ENCODE data around the gene DNAJB2.
"Not testable (repeated sequence)": the region's sequence is repeated elsewhere in the genome, so short reads cannot be mapped to it uniquely, and the experiment has no call there.

The DNAJB2 gene

GRCh38 chr2:219285373-219285735 lies 6.2 kb downstream of the DNAJB2 start:
- DNase-seq = no peak
- H3K4me3 Mint-ChIP-seq = no peak overlapping the region
- H3K27me3 Mint-ChIP-seq = no peaks in the 10 kb centered on the region
- H3K27ac Mint-ChIP-seq = no peak overlapping the region
- no peaks in the 10 kb centered on the region for H3K9me3 Mint-ChIP-seq
- no peak for ATAC-seq (replicated peaks)
- H3K4me1 Mint-ChIP-seq = peaks cover 22 to 48% of the 10 kb centered on the region in 2 donors
- H3K36me3 Mint-ChIP-seq = peaks cover 27 to 44% of the 10 kb centered on the region in 2 donors

DNA sequence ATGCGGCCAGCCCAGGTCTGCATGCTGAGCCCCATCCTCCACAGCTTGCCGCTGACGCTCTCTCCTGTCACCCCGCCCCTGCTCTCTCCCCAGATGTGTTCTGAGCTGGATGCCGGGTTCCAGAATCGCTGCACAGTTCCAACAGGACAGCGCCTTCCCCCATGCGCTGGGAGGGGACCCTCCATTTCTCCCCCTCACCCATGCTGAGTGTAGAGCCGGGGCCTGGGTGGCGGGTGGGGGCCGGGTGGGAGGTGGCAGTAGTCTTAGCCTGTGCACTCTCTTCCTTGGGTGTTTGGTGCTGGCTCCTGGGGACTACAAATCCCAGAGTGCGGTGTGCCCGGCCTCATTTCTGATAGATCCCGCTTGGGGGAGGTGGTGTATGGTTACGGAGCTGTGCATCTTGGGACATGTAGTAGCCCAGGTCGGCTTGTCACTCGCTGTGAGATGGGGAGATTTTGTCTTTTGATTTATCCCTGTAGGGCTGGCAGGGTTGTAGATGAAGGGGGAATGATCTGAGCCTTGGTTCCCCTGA lies 6.8 kb downstream of the DNAJB2 start:
- H3K27me3 Mint-ChIP-seq = no peaks in the 10 kb centered on the region
- peaks cover 16 to 42% of the 10 kb centered on the region in 2 donors for H3K4me1 Mint-ChIP-seq
- DNase-seq (no peak), ATAC-seq (replicated peaks) (no peak)
- H3K9me3 Mint-ChIP-seq = no peaks in the 10 kb centered on the region
- peaks cover 21 to 38% of the 10 kb centered on the region in 2 donors for H3K36me3 Mint-ChIP-seq
- H3K27ac Mint-ChIP-seq = peak overlapping the region; percentile 47
- no peak overlapping the region for H3K4me3 Mint-ChIP-seq

DNA sequence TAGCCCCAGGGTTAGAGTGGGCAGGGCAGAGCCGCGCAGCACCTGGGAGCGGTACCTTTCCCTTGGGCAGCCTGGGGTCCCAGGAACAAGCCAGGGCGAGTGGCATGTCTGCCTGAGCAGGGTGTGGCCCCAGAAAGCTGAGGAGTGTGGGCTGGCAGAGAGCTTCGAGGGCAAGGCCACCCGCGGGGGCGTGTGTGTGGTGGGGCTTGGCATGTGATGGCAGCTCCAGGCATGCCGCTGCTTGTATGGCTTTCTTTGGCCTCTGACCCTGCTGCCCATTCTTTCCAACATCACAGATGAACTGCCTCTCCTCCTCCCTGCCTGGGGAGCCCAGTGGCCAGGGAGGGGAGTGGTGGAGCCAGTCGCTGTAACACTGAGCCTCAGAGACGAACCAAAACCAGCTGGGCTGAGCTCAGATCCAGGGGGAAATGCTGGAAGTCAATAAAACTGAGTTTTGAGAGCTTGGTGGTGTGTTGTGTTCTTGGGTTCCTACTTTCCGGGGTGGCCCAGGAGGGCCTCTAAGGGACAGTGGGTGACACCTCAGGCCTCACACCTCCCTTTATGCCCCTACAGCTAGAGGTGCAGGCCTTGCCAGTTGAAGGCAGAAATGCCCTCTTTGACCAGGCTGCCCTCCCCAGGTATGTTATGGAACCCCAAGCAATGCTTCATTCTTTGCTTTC lies 7.4 kb downstream of the DNAJB2 start:
- peaks cover 17 to 32% of the 10 kb centered on the region in 2 donors for H3K36me3 Mint-ChIP-seq

GRCh38 chr2:219287116-219287440 lies 7.9 kb downstream of the DNAJB2 start:
- DNase-seq; ATAC-seq (replicated peaks); H3K27me3 Mint-ChIP-seq; H3K4me3 Mint-ChIP-seq; H3K9me3 Mint-ChIP-seq; H3K27ac Mint-ChIP-seq: not testable (repeated sequence)
- Mint-ChIP-seq H3K36me3 (peaks cover 17 to 31% of the 10 kb centered on the region in 2 donors), H3K4me1 (peaks cover 11 to 32% of the 10 kb centered on the region in 2 donors)

More for the DNA sequence above, 7.4 kb downstream of the DNAJB2 start:
- Mint-ChIP-seq H3K27ac (peak overlapping the region; percentile 47), H3K4me3 (no peak overlapping the region), H3K4me1 (peaks cover 11 to 36% of the 10 kb centered on the region in 2 donors), H3K9me3 (no peaks in the 10 kb centered on the region), H3K27me3 (no peaks in the 10 kb centered on the region)
- no peak for DNase-seq
- no peak for ATAC-seq (replicated peaks)

GRCh38 chr2:219287580-219288265 lies 8.6 kb downstream of the DNAJB2 start:
- ATAC-seq (replicated peaks) = peak; percentile 22 to 26

GRCh38 chr2:219289195-219289536 lies 10.0 kb downstream of the DNAJB2 start:
- H3K4me3 Mint-ChIP-seq = no peak overlapping the region

More at GRCh38 chr2:219287580-219288265, 8.6 kb downstream of the DNAJB2 start:
- H3K27ac Mint-ChIP-seq = peak overlapping the region; percentile 54
- no peak for DNase-seq
- H3K4me3 Mint-ChIP-seq = no peak overlapping the region
- H3K27me3 Mint-ChIP-seq = no peaks in the 10 kb centered on the region
- peaks cover 10 to 30% of the 10 kb centered on the region in 2 donors for H3K4me1 Mint-ChIP-seq
- no peaks in the 10 kb centered on the region for H3K9me3 Mint-ChIP-seq
- H3K36me3 Mint-ChIP-seq = peaks cover 17 to 27% of the 10 kb centered on the region in 2 donors

GRCh38 chr2:219289537-219290361 lies 10.6 kb downstream of the DNAJB2 start:
- H3K4me3 Mint-ChIP-seq = no peak overlapping the region
- no peaks in the 10 kb centered on the region for H3K9me3 Mint-ChIP-seq
- H3K36me3 Mint-ChIP-seq = peaks cover 4 to 12% of the 10 kb centered on the region in 2 donors
- H3K27ac Mint-ChIP-seq = peak overlapping the region; percentile 47
- DNase-seq (no peak), ATAC-seq (replicated peaks) (no peak)
- H3K4me1 Mint-ChIP-seq = peaks cover 11 to 31% of the 10 kb centered on the region in 2 donors
- no peaks in the 10 kb centered on the region for H3K27me3 Mint-ChIP-seq

More at GRCh38 chr2:219289195-219289536, 10.0 kb downstream of the DNAJB2 start:
- H3K4me1 Mint-ChIP-seq = peaks cover 7 to 27% of the 10 kb centered on the region in 2 donors
- peak overlapping the region; percentile 47 for H3K27ac Mint-ChIP-seq
- H3K36me3 Mint-ChIP-seq = peaks cover 4 to 13% of the 10 kb centered on the region in 2 donors
- DNase-seq = no peak
- no peaks in the 10 kb centered on the region for H3K9me3 Mint-ChIP-seq
- ATAC-seq (replicated peaks) = no peak
- no peaks in the 10 kb centered on the region for H3K27me3 Mint-ChIP-seq

GRCh38 chr2:219290381-219291171 lies 11.4 kb downstream of the DNAJB2 start:
- DNase-seq (no peak), ATAC-seq (replicated peaks) (no peak)
- no peaks in the 10 kb centered on the region for H3K9me3 Mint-ChIP-seq
- no peak overlapping the region for H3K4me3 Mint-ChIP-seq
- H3K27me3 Mint-ChIP-seq = no peaks in the 10 kb centered on the region
- H3K27ac Mint-ChIP-seq = no peak overlapping the region
- H3K36me3 Mint-ChIP-seq = peaks cover 4 to 7% of the 10 kb centered on the region in 2 donors
- H3K4me1 Mint-ChIP-seq = peaks cover 13 to 31% of the 10 kb centered on the region in 2 donors

DNA sequence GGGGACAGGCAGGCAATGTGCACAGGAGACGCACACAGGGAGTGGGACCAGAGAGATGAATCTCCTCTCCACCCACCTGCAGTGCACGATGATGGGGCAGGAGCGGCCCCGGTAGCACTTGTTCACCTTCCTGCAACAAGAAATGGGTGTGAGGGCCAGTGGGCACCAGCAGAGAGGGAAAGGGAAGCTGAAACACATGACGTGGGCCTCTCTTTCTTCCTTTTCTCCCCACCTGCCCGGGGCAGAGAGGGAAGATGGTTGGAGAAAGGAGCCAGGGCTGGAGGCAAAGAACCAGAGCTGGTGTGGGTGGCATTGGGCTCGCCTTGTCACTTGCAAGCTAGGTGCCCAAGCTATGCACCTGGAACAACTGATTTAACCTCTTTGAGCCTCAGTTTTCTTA lies 12.2 kb downstream of the DNAJB2 start:
- DNase-seq = no peak
- Mint-ChIP-seq H3K9me3 (no peaks in the 10 kb centered on the region), H3K27me3 (no peaks in the 10 kb centered on the region), H3K4me3 (no peak overlapping the region), H3K4me1 (peaks cover 9 to 27% of the 10 kb centered on the region in 2 donors), H3K27ac (no peak overlapping the region), H3K36me3 (peaks cover under 1 to 3% of the 10 kb centered on the region in 2 donors)
- no peak for ATAC-seq (replicated peaks)

DNA sequence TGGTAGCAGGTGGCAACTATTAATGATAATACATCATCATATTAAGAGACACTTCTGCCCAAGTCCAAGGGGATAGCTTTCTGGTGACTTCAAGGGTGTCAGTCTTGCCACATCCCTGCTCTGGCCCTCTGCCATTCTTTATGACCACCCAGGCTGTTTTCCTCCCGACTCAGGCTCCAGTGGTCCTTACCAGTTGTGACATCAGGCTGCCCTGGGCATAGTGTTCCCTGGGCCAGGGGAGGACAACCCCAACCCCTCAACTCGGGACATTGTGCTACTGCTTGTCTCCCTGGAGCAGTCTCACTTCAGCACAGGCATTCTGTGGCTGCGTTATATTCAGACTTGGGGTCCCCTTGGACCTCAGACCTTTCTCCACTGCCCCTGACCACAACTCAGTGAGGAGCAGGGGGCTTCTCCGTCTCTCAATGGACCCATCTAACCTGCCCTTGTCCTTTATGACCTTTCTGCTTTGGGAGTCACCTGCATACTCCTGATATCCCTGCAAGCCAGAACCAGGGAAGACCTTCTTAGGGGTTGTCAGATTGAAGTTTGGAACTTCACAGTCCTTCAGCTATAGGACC lies 12.8 kb downstream of the DNAJB2 start:
- Mint-ChIP-seq H3K4me3 (no peak overlapping the region), H3K4me1 (peaks cover 9 to 24% of the 10 kb centered on the region in 2 donors)
- no peak for DNase-seq

GRCh38 chr2:219292616-219293015 lies 13.4 kb downstream of the DNAJB2 start:
- DNase-seq (no peak), ATAC-seq (replicated peaks) (no peak)
- H3K27me3 Mint-ChIP-seq = no peaks in the 10 kb centered on the region
- no peak overlapping the region for H3K27ac Mint-ChIP-seq
- no peaks in the 10 kb centered on the region for H3K36me3 Mint-ChIP-seq
- H3K9me3 Mint-ChIP-seq = no peaks in the 10 kb centered on the region
- peaks cover 9 to 21% of the 10 kb centered on the region in 2 donors for H3K4me1 Mint-ChIP-seq
- H3K4me3 Mint-ChIP-seq = no peak overlapping the region

More for the DNA sequence above, 12.8 kb downstream of the DNAJB2 start:
- Mint-ChIP-seq H3K9me3 (no peaks in the 10 kb centered on the region), H3K27me3 (no peaks in the 10 kb centered on the region), H3K36me3 (no peaks in the 10 kb centered on the region), H3K27ac (no peak overlapping the region)
- ATAC-seq (replicated peaks) = no peak

DNA sequence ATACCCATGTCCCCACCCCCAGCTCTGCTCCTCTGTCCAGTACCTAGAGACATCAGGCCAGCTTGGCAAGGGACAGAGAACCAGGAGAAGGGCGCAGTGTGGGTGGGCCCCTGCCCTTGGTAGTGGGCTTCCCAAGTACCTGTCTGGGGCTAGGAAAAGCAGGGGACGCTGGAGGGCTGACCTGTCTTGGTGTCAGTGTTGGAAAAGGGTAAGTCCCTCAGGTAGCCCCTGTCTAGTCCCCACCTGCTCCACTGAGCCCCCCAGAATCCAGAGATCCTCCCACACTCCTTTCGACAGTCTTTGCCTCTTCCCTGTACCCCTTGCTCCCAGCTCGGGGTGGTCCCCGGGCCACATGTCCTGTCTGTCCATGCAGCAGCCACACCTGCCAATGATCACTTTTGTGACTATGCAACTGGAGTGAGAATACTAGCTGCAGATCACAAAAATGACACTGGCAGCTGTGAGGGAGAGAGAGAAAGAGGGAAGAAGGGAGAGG lies 14.6 kb downstream of the DNAJB2 start:
- H3K4me3 Mint-ChIP-seq = peak overlapping the region; percentile 78 to 87
- no peaks in the 10 kb centered on the region for H3K9me3 Mint-ChIP-seq
- no peaks in the 10 kb centered on the region for H3K36me3 Mint-ChIP-seq
- peaks cover 14 to 17% of the 10 kb centered on the region in 2 donors for H3K4me1 Mint-ChIP-seq
- DNase-seq = no peak
- H3K27me3 Mint-ChIP-seq = peaks cover 0 to under 1% of the 10 kb centered on the region in 2 donors
- H3K27ac Mint-ChIP-seq = peak overlapping the region; percentile 84
- no peak for ATAC-seq (replicated peaks)

Measured in stimulated activated naive B cell treated with anti-CD40 and anti-IgM and Interleukin-4, amounts not matched to agents 10 μg/mL and 1 μg/mL and 100 μg/mL, for 72 hours (primary cell).